ACC112 (cell line): ENCODE data around the gene CHST11.

ENCODE experiments used
- H2AFZ ChIP-seq: fragments of 200-600 bp; sonication (generic); one replicate; pipeline ENCODE4 v1.6.0; 2017; ENCODE audit warnings: antibody characterized with exemption, low read length; ENCODE audit not compliant: unreplicated experiment
- H3K27ac ChIP-seq: fragments of 200-600 bp; sonication (generic); 2 replicates; pipeline ENCODE4 v1.5.1; 2014; ENCODE audit warnings: low read depth, mild to moderate bottlenecking, antibody characterized with exemption, low read length, moderate library complexity
- H3K27me3 ChIP-seq: fragments of 200-600 bp; sonication (generic); 2 replicates; pipeline ENCODE4 v1.6.1; 2014; ENCODE audit warnings: mild to moderate bottlenecking, antibody characterized with exemption, low read length, moderate library complexity, mixed read lengths; ENCODE audit not compliant: insufficient read depth
- H3K36me3 ChIP-seq: fragments of 200-600 bp; sonication (generic); 2 replicates; pipeline ENCODE4 v1.6.1; 2016; ENCODE audit warnings: mild to moderate bottlenecking, antibody characterized with exemption, low read length, moderate library complexity, mixed read lengths; ENCODE audit not compliant: insufficient read depth
- H3K4me1 ChIP-seq: fragments of 200-600 bp; sonication (generic); one replicate; pipeline ENCODE4 v1.6.1; 2016; ENCODE audit warnings: low read length, mixed read lengths; ENCODE audit not compliant: insufficient read depth, unreplicated experiment, control insufficient read depth
- H3K4me3 ChIP-seq: fragments of 200-600 bp; sonication (generic); 2 replicates; pipeline ENCODE4 v1.5.1; 2014; ENCODE audit warnings: mild to moderate bottlenecking, low read depth, low read length
- H3K79me2 ChIP-seq: fragments of 200-600 bp; sonication (generic); one replicate; pipeline ENCODE4 v1.6.0; 2016; ENCODE audit warnings: low read length; ENCODE audit not compliant: control insufficient read depth, unreplicated experiment, insufficient read depth

Gene CHST11

DNA sequence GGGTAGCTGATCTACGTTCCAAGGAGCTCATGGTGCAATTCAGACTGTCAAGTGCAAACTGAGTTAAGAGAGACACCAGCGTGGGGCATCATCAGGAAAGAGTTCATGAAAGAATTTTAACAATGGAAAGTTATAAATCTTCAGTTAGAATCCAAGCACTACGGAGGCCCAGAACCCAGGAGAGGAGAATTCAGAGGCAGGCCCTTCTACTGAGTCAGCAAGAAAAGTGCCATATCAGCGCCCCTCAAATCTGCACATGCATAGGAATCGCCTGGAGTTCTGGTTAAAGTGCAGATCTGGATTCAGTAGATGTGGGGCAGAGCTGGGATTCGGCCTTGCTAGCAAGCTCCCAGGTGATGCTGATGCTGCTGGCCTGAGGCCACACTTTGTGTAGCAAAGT lies 45.9 kb downstream of the CHST11 start:
- H3K4me3 ChIP-seq, result no peak overlapping the region
- H3K79me2 ChIP-seq, result no peaks in the 10 kb centered on the region
- H3K36me3 ChIP-seq, result no peaks in the 10 kb centered on the region
- peaks cover 4% of the 10 kb centered on the region for H3K4me1 ChIP-seq
- H3K27ac ChIP-seq, result no peak overlapping the region
- H2AFZ ChIP-seq, result no peak overlapping the region
- no peaks in the 10 kb centered on the region for H3K27me3 ChIP-seq

DNA sequence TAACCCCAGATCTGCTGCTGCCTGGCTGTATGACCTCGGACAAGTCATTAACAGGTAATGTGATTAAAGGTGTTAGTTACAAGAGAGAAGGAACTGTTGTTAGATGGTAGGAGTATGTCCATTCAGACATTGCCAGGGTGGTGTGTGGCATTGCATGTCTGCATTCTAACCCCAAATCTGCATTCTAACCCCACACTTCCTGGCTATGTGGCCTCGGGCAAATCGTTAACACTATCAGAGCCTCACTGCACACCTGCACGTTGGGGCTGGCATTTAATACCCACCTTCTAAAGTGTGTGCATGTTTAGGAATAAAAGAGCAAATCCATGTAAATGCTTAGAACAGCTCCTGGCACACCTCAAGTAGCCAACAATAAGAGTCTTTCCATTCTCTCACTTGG lies 46.4 kb downstream of the CHST11 start:
- Histone ChIP-seq H3K27ac (no peak overlapping the region), H3K4me3 (no peak overlapping the region), H3K4me1 (peaks cover 4% of the 10 kb centered on the region), H2AFZ (no peak overlapping the region), H3K36me3 (no peaks in the 10 kb centered on the region), H3K79me2 (no peaks in the 10 kb centered on the region), H3K27me3 (no peaks in the 10 kb centered on the region)

DNA sequence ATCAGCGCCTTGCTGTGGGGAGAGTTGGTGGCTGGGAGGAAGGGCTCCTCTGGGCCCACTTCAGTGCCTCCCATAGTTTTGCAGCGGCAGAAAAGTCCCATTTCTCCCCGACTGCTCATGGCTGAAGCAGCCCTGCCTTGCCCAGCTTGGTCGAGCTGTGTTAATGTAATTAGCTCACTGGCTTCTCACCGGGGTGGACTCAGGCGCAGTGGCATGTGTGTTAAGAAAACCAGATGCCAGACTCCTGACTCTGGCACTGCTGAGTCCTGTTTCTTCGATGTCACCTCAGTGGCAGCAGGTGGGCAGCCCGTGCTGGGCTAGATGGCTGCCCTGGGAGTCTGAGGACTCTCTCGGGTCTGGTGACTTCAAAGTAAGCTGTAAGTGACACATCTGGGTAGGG lies 47.4 kb downstream of the CHST11 start:
- Histone ChIP-seq H3K79me2 (peaks cover 3% of the 10 kb centered on the region), H3K4me1 (peaks cover 4% of the 10 kb centered on the region), H3K4me3 (no peak overlapping the region), H3K27ac (no peak overlapping the region), H2AFZ (no peak overlapping the region), H3K27me3 (no peaks in the 10 kb centered on the region), H3K36me3 (no peaks in the 10 kb centered on the region)

DNA sequence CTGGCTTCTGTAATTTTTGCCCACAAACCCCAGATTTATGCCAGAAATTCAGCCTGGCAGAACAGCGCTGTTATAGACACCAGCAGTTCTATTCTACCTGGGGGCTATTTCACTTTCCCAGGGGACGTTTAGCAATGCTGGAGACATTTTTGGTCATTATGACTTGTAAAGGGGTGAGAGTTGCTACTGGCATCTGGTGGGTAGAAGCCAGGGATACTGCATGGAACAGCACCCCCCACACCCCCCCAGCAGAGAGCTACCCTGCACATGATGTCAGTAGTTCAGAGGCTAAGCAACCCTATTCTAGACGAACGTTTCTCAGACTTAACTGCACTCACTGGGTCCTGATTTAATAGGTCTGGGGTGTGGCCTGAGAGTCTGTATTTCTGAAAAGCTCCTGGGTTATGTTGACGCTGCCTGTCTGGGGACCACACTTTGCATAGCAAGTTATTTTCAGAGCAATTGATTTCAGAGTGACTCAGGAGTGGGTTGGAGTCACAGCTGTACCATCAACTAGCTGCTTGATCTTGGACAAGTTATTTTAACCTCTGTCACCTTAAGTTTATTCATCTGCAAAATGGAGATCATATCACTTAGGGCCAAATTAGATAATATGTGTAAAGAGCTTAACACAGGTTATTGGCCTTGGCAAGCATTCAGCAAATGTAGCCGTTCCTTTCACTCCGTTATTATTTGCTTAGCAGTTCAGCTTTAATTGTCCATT lies 48.5 kb downstream of the CHST11 start:
- Histone ChIP-seq H3K27ac (no peak overlapping the region), H3K27me3 (no peaks in the 10 kb centered on the region), H3K4me1 (peaks cover 4% of the 10 kb centered on the region), H3K79me2 (peaks cover 6% of the 10 kb centered on the region), H3K36me3 (no peaks in the 10 kb centered on the region), H2AFZ (no peak overlapping the region), H3K4me3 (no peak overlapping the region)

DNA sequence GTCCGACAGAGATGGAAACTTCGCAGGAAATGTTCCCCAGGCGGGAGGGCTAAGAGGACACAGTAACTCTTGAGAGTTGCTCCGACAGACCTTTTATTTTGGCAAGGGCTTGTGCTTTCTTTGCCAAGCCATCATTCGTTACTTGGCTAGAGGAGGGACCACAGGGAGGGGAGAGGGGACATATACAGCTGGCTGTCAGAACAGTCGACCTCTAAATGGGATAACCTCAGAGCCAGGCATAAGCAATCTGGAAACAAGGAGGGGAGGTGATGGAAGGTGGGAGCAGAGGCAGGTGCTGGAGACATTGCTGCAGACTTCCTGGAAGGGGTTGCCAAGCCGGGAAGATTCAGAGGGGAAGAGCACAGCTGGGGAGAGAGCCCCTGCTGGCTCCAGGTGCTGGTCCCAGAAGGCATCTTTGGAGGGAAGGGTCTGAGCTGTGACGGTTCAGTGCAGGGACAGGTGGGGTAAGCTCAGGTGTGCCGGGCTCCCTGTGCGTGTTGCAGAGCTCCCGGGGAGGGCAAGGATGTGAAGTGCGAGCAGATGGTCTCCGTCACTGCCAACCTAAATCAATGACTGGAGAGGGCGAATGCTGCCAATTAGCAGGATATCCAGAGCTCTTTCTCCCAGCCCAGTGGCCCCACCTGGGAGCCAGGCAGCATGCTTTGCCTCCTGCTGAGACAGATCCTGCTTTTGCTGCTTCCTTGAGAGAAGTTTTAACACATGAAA lies 50.1 kb downstream of the CHST11 start:
- no peaks in the 10 kb centered on the region for H3K36me3 ChIP-seq
- peaks cover 3% of the 10 kb centered on the region for H3K4me1 ChIP-seq
- no peak overlapping the region for H3K4me3 ChIP-seq
- no peak overlapping the region for H2AFZ ChIP-seq
- H3K27ac ChIP-seq, result no peak overlapping the region
- H3K27me3 ChIP-seq, result no peaks in the 10 kb centered on the region
- H3K79me2 ChIP-seq, result peaks cover 6% of the 10 kb centered on the region

DNA sequence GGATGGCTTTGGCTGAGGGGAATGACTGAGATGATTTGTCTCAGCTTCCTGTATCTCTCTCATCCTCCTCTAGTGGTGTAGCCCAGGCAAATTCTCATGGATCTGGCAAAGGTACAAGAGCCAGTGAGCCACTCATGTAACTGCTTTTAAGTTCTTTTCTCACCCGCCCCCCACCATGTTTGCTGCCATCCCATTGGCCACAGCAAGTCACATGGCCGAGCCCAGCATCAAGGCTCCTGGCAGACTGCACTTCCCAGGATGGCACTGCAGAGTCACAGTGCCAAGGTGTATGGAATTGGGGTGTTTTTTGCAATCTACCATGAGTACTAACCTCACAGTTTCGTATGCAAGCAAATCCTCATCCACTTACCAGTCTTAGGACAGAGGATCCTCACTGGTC lies 50.9 kb downstream of the CHST11 start:
- no peak overlapping the region for H2AFZ ChIP-seq
- peaks cover 6% of the 10 kb centered on the region for H3K79me2 ChIP-seq
- no peaks in the 10 kb centered on the region for H3K36me3 ChIP-seq
- no peaks in the 10 kb centered on the region for H3K4me1 ChIP-seq
- H3K27me3 ChIP-seq, result no peaks in the 10 kb centered on the region
- H3K4me3 ChIP-seq, result no peak overlapping the region
- H3K27ac ChIP-seq, result no peak overlapping the region

DNA sequence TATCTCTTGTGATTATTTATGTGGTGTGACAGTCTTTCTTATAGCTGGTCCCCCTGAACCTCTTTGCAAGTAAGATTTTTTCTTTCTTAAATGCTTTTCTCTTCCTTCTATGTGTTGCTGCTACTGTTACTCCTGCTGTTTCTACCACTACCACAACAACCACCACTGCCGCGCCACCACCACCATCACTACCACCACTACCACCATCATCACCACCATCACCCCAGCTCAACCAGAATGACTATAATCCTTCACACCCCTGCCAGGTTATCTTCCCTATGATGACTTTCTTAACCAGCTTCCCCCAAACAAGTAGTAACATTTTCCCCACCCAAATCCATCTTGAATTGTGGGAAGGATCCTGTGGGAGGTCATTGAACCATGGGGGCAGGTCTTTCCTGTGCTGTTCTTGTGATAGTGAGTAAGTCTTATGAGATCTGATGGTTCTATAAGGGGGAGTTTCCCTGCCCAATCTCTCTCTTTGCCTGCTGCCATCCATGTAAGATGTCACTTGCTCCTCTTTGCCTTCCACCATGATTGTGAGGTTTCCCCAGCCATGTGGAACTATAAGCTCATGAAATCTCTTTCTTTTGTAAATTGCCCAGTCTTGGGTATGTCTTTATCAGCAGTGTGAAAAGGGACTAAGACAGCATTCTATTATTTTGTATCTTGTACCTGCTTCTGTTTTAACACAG lies 52.2 kb downstream of the CHST11 start:
- no peaks in the 10 kb centered on the region for H3K27me3 ChIP-seq
- H3K4me1 ChIP-seq, result no peaks in the 10 kb centered on the region
- no peak overlapping the region for H3K27ac ChIP-seq
- H3K79me2 ChIP-seq, result peaks cover 9% of the 10 kb centered on the region
- no peaks in the 10 kb centered on the region for H3K36me3 ChIP-seq
- no peak overlapping the region for H3K4me3 ChIP-seq
- no peak overlapping the region for H2AFZ ChIP-seq

DNA sequence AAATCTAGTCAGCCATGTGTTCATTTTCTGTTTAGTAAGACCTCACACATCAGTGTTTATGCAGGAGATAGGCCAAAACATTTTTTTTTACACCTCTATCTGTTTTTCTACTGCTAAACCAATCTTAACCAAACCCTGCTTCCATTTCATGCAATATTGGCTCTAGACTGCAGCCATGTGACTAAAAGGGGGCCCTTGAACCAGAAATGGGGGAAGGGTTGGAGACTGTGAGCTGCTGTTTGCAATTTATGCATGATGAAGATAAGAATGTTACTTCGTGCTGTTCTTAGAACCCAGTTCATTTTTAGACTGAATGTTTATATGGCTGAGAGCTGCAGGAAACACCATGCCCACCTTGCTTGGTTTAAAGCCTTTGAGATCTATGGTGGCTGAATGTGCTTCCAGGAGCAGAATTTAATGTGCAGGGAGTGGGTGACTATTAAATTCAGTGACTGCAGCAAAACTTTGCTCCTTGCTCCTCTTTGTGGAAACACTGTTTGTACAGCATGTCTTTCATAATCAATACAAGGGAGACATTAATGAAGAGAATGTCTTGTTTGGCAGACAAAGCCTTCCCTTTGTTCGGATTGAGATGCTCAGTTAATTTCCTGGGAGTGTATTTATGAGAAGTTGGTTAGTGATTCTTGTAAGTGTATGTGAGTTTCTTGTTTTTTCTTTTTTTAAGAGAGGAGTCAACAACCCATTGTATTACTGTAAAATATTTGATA lies 53.6 kb downstream of the CHST11 start:
- Histone ChIP-seq H3K4me3 (no peak overlapping the region), H3K36me3 (no peaks in the 10 kb centered on the region), H3K27me3 (no peaks in the 10 kb centered on the region), H3K27ac (no peak overlapping the region), H3K4me1 (no peaks in the 10 kb centered on the region), H3K79me2 (peaks cover 9% of the 10 kb centered on the region), H2AFZ (no peak overlapping the region)

DNA sequence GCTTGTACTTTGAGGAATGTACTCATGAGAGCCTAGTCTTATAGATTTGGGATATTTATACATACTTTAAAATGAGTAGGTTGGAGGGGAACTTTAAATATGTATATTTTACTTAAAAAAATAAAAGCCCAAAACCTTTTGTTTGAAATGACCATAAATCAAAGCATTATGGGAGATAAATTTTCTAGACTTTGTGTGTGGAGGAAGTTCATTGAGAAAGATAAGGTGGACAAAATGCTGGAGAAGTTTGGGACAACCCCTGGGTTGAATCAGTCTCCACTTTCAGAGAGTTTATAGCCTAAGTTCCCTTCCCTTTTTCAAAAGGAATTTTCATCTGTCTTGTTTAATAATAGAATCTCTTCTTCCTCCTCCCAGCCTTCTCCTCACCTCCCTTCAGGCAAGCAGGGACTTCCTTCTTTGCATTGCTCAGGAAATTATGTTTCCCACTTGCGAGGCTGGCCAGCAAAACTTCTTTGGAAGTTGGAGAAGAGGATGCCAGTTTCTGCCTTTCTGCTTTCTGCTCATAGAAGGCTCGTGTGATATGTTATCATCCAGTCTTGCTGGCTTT lies 54.2 kb downstream of the CHST11 start:
- Histone ChIP-seq H3K4me3 (no peak overlapping the region), H3K79me2 (peaks cover 9% of the 10 kb centered on the region), H2AFZ (no peak overlapping the region), H3K27me3 (no peaks in the 10 kb centered on the region), H3K4me1 (no peaks in the 10 kb centered on the region), H3K36me3 (no peaks in the 10 kb centered on the region), H3K27ac (no peak overlapping the region)

DNA sequence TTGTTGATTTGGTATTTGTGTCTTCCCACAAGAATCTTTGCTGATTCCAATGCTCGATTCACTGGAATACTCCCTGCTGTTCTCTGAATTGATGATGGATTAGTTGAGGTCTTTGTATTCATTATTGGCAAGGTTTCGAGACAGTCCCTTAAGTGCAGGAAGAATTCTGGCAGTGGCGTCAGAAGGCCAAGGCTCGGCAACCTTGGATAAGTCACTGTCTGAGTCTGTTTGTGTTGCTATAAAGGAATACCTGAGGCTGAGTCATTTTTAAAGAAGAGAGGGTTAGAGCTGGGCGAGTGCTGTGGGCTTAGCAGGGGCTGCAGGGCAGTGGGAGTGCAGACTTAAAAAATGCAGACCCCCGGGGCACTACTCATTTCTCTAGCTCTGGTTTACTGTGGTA lies 56.9 kb downstream of the CHST11 start:
- no peak overlapping the region for H3K4me3 ChIP-seq
- H2AFZ ChIP-seq, result no peak overlapping the region
- peaks cover 11% of the 10 kb centered on the region for H3K79me2 ChIP-seq

More for the DNA sequence above, 56.9 kb downstream of the CHST11 start:
- no peak overlapping the region for H3K27ac ChIP-seq
- no peaks in the 10 kb centered on the region for H3K4me1 ChIP-seq
- H3K27me3 ChIP-seq, result no peaks in the 10 kb centered on the region
- H3K36me3 ChIP-seq, result no peaks in the 10 kb centered on the region
